Nephron (organoid): ENCODE data around the gene LHFPL5.

Experiments
- H3K27ac Mint-ChIP-seq, 3 experiments: 2 replicates each; pipeline ENCODE4 v1.8.0; 2020; ENCODE audit warnings: mixed read lengths in 3 of 3, mild to moderate bottlenecking in 2 of 3, moderate library complexity in 1 of 3
- H3K27me3 Mint-ChIP-seq: 2 replicates; pipeline ENCODE4 v1.8.0; 2021; ENCODE audit warnings: low read depth, mild to moderate bottlenecking, moderate library complexity, mixed read lengths
- H3K36me3 Mint-ChIP-seq: 2 replicates; pipeline ENCODE4 v1.8.0; 2020; ENCODE audit warnings: low read depth, mixed read lengths
- H3K4me1 Mint-ChIP-seq: 2 replicates; pipeline ENCODE4 v1.8.0; 2020; ENCODE audit warnings: mixed read lengths
- H3K4me3 Mint-ChIP-seq, 3 experiments: 2 replicates each; pipeline ENCODE4 v1.8.0; 2020; ENCODE audit warnings: mild to moderate bottlenecking in 3 of 3, mixed read lengths in 3 of 3, moderate library complexity in 2 of 3
- H3K9me3 Mint-ChIP-seq: 2 replicates; pipeline ENCODE4 v1.8.0; 2020; ENCODE audit warnings: mixed read lengths
- TF ChIP-seq, protein P1 (sequence below), 3 experiments: fragments of 200-600 bp; sonication (generic); IDR thresholded peaks; one replicate each; pipeline ENCODE4 v1.5.0; 2021; ENCODE audit warnings: antibody characterized with exemption in 3 of 3; ENCODE audit not compliant: unreplicated experiment in 3 of 3

The LHFPL5 gene

DNA sequence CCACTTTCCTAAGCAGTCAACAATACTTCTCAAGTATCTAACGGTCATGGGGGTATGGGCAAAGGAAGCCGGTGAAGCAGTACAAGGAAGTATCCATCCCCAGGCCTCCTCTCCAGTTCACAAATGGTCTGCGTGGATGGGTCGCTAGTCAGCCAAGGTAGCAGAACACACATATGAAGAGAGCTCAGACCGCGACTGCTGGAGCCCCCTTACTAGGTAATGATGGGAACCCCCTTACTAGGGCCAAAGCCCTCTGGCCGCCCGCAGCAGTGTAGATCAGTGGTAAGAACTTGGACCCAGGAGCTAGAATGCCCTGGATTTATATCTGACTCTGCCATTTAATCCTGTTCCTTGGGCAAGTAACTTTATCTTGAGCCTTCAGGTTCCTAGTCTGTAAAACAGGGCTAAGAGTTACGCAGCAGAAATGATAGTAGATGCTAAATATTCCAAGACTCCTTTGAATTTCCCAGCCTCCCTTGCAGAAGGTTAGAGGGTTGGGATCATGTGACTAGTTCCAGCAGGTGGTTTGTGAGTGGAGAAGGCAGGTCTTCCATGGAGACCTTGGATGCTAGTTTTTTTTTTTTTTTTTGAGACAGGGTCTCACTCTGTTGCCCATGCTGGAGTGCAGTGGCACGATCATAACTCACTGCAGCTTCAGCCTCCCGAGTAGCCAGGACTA lies 30.9 kb upstream of the LHFPL5 start:
- peak overlapping the region in 2 of 3 experiments; percentile 34 to 56 for H3K4me3 Mint-ChIP-seq
- no peak overlapping the region for H3K27ac Mint-ChIP-seq
- no peaks in the 10 kb centered on the region for H3K4me1 Mint-ChIP-seq
- TF ChIP-seq, protein P1, sequence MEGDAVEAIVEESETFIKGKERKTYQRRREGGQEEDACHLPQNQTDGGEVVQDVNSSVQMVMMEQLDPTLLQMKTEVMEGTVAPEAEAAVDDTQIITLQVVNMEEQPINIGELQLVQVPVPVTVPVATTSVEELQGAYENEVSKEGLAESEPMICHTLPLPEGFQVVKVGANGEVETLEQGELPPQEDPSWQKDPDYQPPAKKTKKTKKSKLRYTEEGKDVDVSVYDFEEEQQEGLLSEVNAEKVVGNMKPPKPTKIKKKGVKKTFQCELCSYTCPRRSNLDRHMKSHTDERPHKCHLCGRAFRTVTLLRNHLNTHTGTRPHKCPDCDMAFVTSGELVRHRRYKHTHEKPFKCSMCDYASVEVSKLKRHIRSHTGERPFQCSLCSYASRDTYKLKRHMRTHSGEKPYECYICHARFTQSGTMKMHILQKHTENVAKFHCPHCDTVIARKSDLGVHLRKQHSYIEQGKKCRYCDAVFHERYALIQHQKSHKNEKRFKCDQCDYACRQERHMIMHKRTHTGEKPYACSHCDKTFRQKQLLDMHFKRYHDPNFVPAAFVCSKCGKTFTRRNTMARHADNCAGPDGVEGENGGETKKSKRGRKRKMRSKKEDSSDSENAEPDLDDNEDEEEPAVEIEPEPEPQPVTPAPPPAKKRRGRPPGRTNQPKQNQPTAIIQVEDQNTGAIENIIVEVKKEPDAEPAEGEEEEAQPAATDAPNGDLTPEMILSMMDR (IDR thresholded peaks at IDR 0.05; ENCODE audit: unreplicated experiment in 3 of 3), result no peak
- H3K9me3 Mint-ChIP-seq, result no peaks in the 10 kb centered on the region
- H3K27me3 Mint-ChIP-seq, result peaks cover 35% of the 10 kb centered on the region
- no peaks in the 10 kb centered on the region for H3K36me3 Mint-ChIP-seq

DNA sequence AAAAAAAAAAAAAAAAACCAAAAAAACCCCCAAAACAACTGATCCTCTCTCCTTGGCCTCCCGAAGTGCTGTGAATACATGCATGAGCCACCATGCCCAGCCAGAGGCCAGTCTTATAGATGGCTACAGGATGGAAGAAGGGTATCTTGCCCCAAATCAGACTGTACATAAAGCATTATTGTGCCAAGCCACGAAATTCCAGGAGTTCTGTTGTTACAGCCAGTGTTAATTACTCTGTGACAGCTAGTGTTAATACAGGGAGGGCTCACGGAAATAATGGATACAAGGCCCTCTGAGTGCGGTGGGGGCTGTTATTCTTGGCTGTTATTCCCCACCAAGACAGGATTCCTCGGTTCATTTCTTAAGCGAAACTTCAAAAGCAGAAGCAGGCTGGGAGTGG lies 30.1 kb upstream of the LHFPL5 start:
- Mint-ChIP-seq H3K27ac (no peak overlapping the region), H3K27me3 (peaks cover 29% of the 10 kb centered on the region), H3K9me3 (no peaks in the 10 kb centered on the region), H3K4me3 (peak overlapping the region; percentile 20 to 44 (median 39)), H3K36me3 (no peaks in the 10 kb centered on the region), H3K4me1 (no peaks in the 10 kb centered on the region)
- TF ChIP-seq, protein P1 (IDR thresholded peaks at IDR 0.05; ENCODE audit: unreplicated experiment in 3 of 3), result no peak

DNA sequence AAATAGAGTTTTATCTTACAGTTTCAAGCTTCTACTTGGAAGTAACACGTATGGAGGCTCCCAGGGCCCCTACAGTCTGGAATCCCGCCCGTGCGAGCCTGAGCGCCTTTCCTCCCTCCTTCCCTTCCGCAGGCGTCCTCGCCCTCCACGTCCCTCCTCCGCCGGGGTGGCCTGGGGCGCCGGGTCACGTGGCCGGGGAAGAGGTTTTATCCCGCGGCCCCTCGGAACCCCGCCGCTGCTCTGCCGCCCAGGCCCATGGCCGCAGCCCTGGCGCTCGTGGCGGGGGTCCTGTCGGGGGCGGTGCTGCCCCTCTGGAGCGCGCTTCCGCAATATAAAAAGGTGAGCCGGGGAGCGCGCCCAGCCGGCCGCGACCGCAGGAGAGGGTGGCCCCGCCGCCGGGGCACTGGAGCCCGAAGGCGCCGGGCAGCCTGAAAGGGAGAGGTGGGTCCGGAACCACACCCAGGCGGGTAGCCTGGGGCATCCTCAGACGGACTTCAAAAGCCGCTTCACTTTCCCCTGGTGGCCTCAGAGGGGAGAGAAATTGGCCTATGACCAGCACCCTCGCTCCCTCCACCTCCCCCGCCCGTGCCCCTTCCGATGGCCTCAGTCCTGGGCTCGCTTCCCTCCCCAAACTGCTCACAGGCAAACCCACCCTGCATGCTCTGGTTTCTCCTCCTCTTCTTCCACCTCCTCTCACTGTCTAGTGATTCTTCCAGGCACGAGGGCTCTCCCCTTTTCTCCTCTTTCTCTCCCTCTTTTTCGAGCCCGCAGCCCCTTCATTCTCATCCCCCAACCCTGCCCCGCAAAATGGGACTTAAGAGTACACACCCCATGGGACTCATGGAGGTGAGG lies 28.6 kb upstream of the LHFPL5 start, which contains the start of gene CLPSL2:
Gene CLPSL2 (plus strand): TSS at position 235 of the 852 bp plus-strand sequence. CDS start 21 bp downstream, at position 256.
- peaks cover 27% of the 10 kb centered on the region for H3K27me3 Mint-ChIP-seq
- no peaks in the 10 kb centered on the region for H3K36me3 Mint-ChIP-seq
- H3K4me3 Mint-ChIP-seq, result peak within 1 kb of the TSS; percentile 82 to 87 (median 86)
- peak within 1 kb of the TSS in 1 of 3 experiments; percentile 38 for H3K27ac Mint-ChIP-seq
- H3K9me3 Mint-ChIP-seq, result no peaks in the 10 kb centered on the region
- TF ChIP-seq, protein P1 (IDR thresholded peaks at IDR 0.05; ENCODE audit: unreplicated experiment in 3 of 3), result no peak
- H3K4me1 Mint-ChIP-seq, result no peaks in the 10 kb centered on the region

DNA sequence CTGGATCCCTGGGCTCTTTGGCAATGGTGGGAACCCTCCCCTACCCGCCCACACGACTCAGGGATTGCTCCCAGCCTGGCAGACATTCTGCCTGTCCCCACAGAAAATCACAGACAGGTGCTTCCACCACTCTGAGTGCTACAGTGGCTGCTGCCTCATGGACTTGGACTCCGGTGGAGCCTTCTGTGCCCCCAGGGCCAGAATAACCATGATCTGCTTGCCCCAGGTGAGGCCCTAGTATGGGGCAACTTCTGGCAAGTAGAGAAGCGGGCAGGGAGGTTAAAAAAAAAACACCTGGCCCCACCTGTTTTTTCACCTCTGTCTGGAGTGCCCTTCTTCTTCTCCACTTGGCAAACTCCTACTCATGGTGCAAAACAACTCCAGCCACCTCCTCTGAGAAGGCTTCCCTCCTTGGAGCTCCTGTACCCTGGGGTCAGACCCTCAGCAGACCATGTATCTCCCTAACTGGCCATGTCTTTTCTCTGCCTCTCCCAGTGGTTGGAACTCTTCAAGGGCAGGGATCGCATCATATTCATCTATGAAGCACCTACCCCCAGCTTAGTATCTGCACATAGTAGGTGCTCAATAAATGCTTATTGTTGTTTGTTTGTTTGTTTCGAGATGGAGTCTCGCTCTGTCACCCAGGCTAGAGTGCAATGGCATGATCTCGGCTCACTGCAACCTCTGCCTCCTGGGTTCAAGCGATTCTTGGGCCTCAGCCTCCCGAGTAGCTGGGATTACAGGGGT lies 27.6 kb upstream of the LHFPL5 start:
- no peaks in the 10 kb centered on the region for H3K36me3 Mint-ChIP-seq
- peak overlapping the region in 1 of 3 experiments; percentile 38 for H3K27ac Mint-ChIP-seq
- H3K27me3 Mint-ChIP-seq, result peaks cover 23% of the 10 kb centered on the region
- H3K4me3 Mint-ChIP-seq, result peak overlapping the region; percentile 80 to 87 (median 82)
- H3K4me1 Mint-ChIP-seq, result no peaks in the 10 kb centered on the region
- TF ChIP-seq, protein P1 (IDR thresholded peaks at IDR 0.05; ENCODE audit: unreplicated experiment in 3 of 3), result no peak
- no peaks in the 10 kb centered on the region for H3K9me3 Mint-ChIP-seq

DNA sequence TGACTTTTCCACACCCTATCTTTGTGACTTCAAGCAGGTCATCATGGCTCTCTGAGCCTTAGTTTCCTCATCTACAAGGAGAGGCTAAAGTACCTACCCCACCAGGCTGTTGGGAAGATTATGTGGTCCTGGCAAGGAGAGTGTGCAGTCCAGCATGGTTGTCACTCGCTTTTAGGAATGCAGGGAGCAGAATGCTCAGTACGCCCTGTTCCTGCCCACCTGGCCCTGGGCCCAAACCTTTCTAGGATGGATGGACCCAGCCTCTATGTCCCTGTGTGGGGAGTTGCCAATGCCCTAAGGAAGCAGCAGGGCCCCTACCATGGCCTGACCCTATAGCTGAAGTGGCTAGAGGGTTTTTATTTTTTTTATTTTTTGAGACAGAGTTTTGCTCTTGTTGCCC lies 26.7 kb upstream of the LHFPL5 start:
- no peaks in the 10 kb centered on the region for H3K9me3 Mint-ChIP-seq
- TF ChIP-seq, protein P1 (IDR thresholded peaks at IDR 0.05; ENCODE audit: unreplicated experiment in 3 of 3), result no peak
- no peaks in the 10 kb centered on the region for H3K4me1 Mint-ChIP-seq
- no peak overlapping the region for H3K27ac Mint-ChIP-seq
- no peaks in the 10 kb centered on the region for H3K36me3 Mint-ChIP-seq
- H3K27me3 Mint-ChIP-seq, result peaks cover 23% of the 10 kb centered on the region
- peak overlapping the region; percentile 3 to 60 (median 47) for H3K4me3 Mint-ChIP-seq
